WTC11 (cell line): ENCODE results near the gene GJB5. TPM values are rescaled to one million over a fixed set of nuclear protein-coding genes. Genes with fewer than 3 reads are reported as not detected.

Experiments
- ATAC-seq: fragments of 200-7000 bp; cut with Tn5 transposase; 2 replicates; pipeline ENCODE4 v1.10.0; 2021; ENCODE audit warnings: mild to moderate bottlenecking, moderate library complexity
- CTCF ChIA-PET: fragments of 300-600 bp; sonication (Branson Sonifier 250); formaldehyde crosslinking; loops from one replicate; lab custom pipeline; 2021; ENCODE audit warnings: antibody characterized with exemption; lab: Charles Lee
- POLR2A ChIA-PET: fragments of 350-600 bp; sonication (Branson Sonifier 250); formaldehyde crosslinking; loops from one replicate; lab custom pipeline; 2021; ENCODE audit warnings: antibody characterized with exemption; lab: Charles Lee
- DNase-seq: peaks from one replicate; pipeline ENCODE4 v3.0.0; 2021; ENCODE audit warnings: low spot score
- H3K27ac Mint-ChIP-seq: 2 replicates; pipeline ENCODE4 v1.8.0; 2021; ENCODE audit warnings: mixed read lengths
- H3K27me3 Mint-ChIP-seq: 2 replicates; pipeline ENCODE4 v1.8.0; 2021; ENCODE audit warnings: low read depth, mild to moderate bottlenecking, moderate library complexity, mixed read lengths
- H3K36me3 Mint-ChIP-seq: 2 replicates; pipeline ENCODE4 v1.8.0; 2021; ENCODE audit warnings: mixed read lengths
- H3K4me1 Mint-ChIP-seq: 2 replicates; pipeline ENCODE4 v1.8.0; 2022; ENCODE audit warnings: mixed read lengths
- H3K4me3 Mint-ChIP-seq: 2 replicates; pipeline ENCODE4 v1.8.0; 2021; ENCODE audit warnings: mild to moderate bottlenecking, moderate library complexity, mixed read lengths
- H3K9me3 Mint-ChIP-seq: 2 replicates; pipeline ENCODE4 v1.8.0; 2021; ENCODE audit warnings: mixed read lengths
- CTCF ChIP-seq: fragments of 200-600 bp; IDR thresholded peaks from 2 replicates; pipeline ENCODE4 v1.8.0; 2022; ENCODE audit warnings: antibody characterized with exemption
- EMX1 ChIP-seq: fragments of 250-450 bp; sonication (Bioruptor Pico); IDR thresholded peaks from 2 replicates; pipeline ENCODE4 v1.8.0; 2021; ENCODE audit warnings: mild to moderate bottlenecking
- FOXK1 ChIP-seq: sonication (generic); formaldehyde crosslinking; IDR thresholded peaks from 2 replicates; pipeline ENCODE4 v1.8.0; 2022; ENCODE audit warnings: mild to moderate bottlenecking, moderate library complexity, missing genetic modification reagents
- JUN ChIP-seq: sonication (generic); formaldehyde crosslinking; IDR thresholded peaks from 2 replicates; pipeline ENCODE4 v1.8.0; 2023; ENCODE audit warnings: mild to moderate bottlenecking, missing genetic modification reagents
- MAX ChIP-seq: sonication (generic); formaldehyde crosslinking; IDR thresholded peaks from 2 replicates; pipeline ENCODE4 v1.8.0; 2022; ENCODE audit warnings: mild to moderate bottlenecking, missing genetic modification reagents
- PRDM15 ChIP-seq: sonication (generic); formaldehyde crosslinking; IDR thresholded peaks from 2 replicates; pipeline ENCODE4 v1.8.0; 2022; ENCODE audit warnings: missing genetic modification reagents
- SOX15 ChIP-seq: fragments of 250-450 bp; sonication (Bioruptor Pico); IDR thresholded peaks from 2 replicates; pipeline ENCODE4 v1.9.0; 2021; ENCODE audit warnings: mild to moderate bottlenecking
- STAT6 ChIP-seq: sonication (generic); formaldehyde crosslinking; conservative IDR thresholded peaks from 2 replicates; pipeline ENCODE4 v1.8.1; 2023; ENCODE audit warnings: mild to moderate bottlenecking, low read depth, missing genetic modification reagents, moderate library complexity
- TCF7 ChIP-seq: sonication (generic); formaldehyde crosslinking; IDR thresholded peaks from 2 replicates; pipeline ENCODE4 v1.8.0; 2022; ENCODE audit warnings: mild to moderate bottlenecking, low read depth, missing genetic modification reagents, moderate library complexity
- USF1 ChIP-seq: sonication (generic); formaldehyde crosslinking; IDR thresholded peaks from 2 replicates; pipeline ENCODE4 v1.8.0; 2022; ENCODE audit warnings: mild to moderate bottlenecking, missing genetic modification reagents
- USF2 ChIP-seq: sonication (generic); formaldehyde crosslinking; IDR thresholded peaks from 2 replicates; pipeline ENCODE4 v1.8.1; 2023; ENCODE audit warnings: mild to moderate bottlenecking, missing genetic modification reagents, moderate library complexity
- ZBTB21 ChIP-seq: sonication (generic); formaldehyde crosslinking; IDR thresholded peaks from 2 replicates; pipeline ENCODE4 v1.8.1; 2023; ENCODE audit warnings: mild to moderate bottlenecking, missing genetic modification reagents, borderline replicate concordance
- ZNF425 ChIP-seq: fragments of 250-450 bp; sonication (Bioruptor Pico); conservative IDR thresholded peaks from 2 replicates; pipeline ENCODE4 v1.9.0; 2021; ENCODE audit warnings: mild to moderate bottlenecking
- ZNF671 ChIP-seq: fragments of 250-450 bp; sonication (Bioruptor Pico); IDR thresholded peaks from 2 replicates; pipeline ENCODE4 v1.8.0; 2021; ENCODE audit warnings: mild to moderate bottlenecking
- total RNA-seq: library from RNA; stranded (reverse); gene quantifications from 3 replicates; pipeline ENCODE4 v1.2.3, GENCODE V29; 2021

Gene GJB5
- total RNA-seq, 1 experiment from 2014 or later, result 0.55 TPM

GRCh38 chr1:34710812-34711211 lies 44.0 kb upstream of the GJB5 start (continued):
- TF ChIP-seq PRDM15 (CRISPR knock-in tag) (no peak), ZBTB21 (CRISPR knock-in tag) (no peak), ZNF671 (no peak), JUN (CRISPR knock-in tag) (no peak)

GRCh38 chr1:34711485-34711884 lies 43.4 kb upstream of the GJB5 start:
- Mint-ChIP-seq H3K27me3 (peaks cover 16% of the 10 kb centered on the region), H3K4me3 (no peak overlapping the region)
- POLR2A ChIA-PET, result no interaction called here

GRCh38 chr1:34712007-34712688 lies 42.7 kb upstream of the GJB5 start:
- CTCF ChIA-PET, result no interaction called here
- H3K36me3 Mint-ChIP-seq, result no peaks in the 10 kb centered on the region
- H3K4me1 Mint-ChIP-seq, result no peaks in the 10 kb centered on the region
- H3K27me3 Mint-ChIP-seq, result peaks cover 18% of the 10 kb centered on the region
- no peak overlapping the region for H3K4me3 Mint-ChIP-seq
- H3K9me3 Mint-ChIP-seq, result peaks cover 8% of the 10 kb centered on the region
- H3K27ac Mint-ChIP-seq, result no peak overlapping the region
- no peak for ATAC-seq
- DNase-seq, result no peak
- POLR2A ChIA-PET, result no interaction called here
- no peak for TF ChIP-seq FOXK1 (CRISPR knock-in tag)
- TF ChIP-seq STAT6, result no peak
- no peak for TF ChIP-seq ZNF425 (CRISPR knock-in tag)
- TF ChIP-seq MAX (CRISPR knock-in tag), result no peak
- TF ChIP-seq ZNF671, result no peak
- TF ChIP-seq SOX15, result no peak
- no peak for TF ChIP-seq CTCF
- no peak for TF ChIP-seq TCF7 (CRISPR knock-in tag)

More at GRCh38 chr1:34711485-34711884, 43.4 kb upstream of the GJB5 start:
- peak; percentile 93 for TF ChIP-seq USF2 (CRISPR knock-in tag)
- no peak for TF ChIP-seq EMX1 (CRISPR knock-in tag)
- TF ChIP-seq USF1 (CRISPR knock-in tag), result peak; percentile 92
- Mint-ChIP-seq H3K36me3 (no peaks in the 10 kb centered on the region), H3K27ac (no peak overlapping the region), H3K9me3 (peaks cover 8% of the 10 kb centered on the region), H3K4me1 (no peaks in the 10 kb centered on the region)
- CTCF ChIA-PET, result no interaction called here
- no peak for DNase-seq
- no peak for ATAC-seq
